ENCODE measurements around the gene SPATS2. TPM values are rescaled to one million over a fixed set of nuclear protein-coding genes. Genes with fewer than 3 reads are reported as not detected.
A peak's percentile ranks its signal among the peaks of the same experiment; 100 is the strongest.

SPATS2 gene
- total and polyA plus RNA-seq, 10 of the 15 experiments (the other 5 are each of a cell fraction or from before 2014, with no cell fraction given): 9.0 to 54.2 (median 27.5) TPM

- FAIRE-seq (no peak), ATAC-seq (no peak), DNase-seq (ENCODE audit: low read depth, low spot score) (no peak)
- Histone ChIP-seq H4K20me1 (ENCODE audit: control insufficient read depth, insufficient read depth) (no peaks in the 10 kb centered on the region), H3K27me3 (replicated peaks in 1 of 2; ENCODE audit: control insufficient read depth in 2 of 2, insufficient read depth in 2 of 2, low read length in 1 of 2) (no peaks in the 10 kb centered on the region), H3K9ac (ENCODE audit: control insufficient read depth, insufficient read depth, low read length) (peak overlapping the region; percentile 97), H3K9me3 (replicated peaks; ENCODE audit: control insufficient read depth, insufficient read depth, low read length) (no peaks in the 10 kb centered on the region), H2AFZ (ENCODE audit: control insufficient read depth, low read depth, low read length) (no peak overlapping the region; the same call in 1 of the 2 replicates), H3K36me3 (ENCODE audit: control insufficient read depth in 2 of 2, insufficient read depth in 2 of 2, low read length in 1 of 2) (peaks cover 0 to 5% of the 10 kb centered on the region in 2 experiments; a peak in 1 of 4 replicates), H3K4me1 (ENCODE audit: control insufficient read depth, insufficient read depth, low read length) (peaks cover 16% of the 10 kb centered on the region), H3K79me2 (ENCODE audit: control insufficient read depth, insufficient read depth, low read length) (peaks cover 72% of the 10 kb centered on the region), H3K27ac (ENCODE audit: control insufficient read depth, insufficient read depth) (peak overlapping the region; percentile 97), H3K4me2 (ENCODE audit: control insufficient read depth, insufficient read depth) (peak overlapping the region; percentile 97), H3K4me3 (peak overlapping the region; percentile 89)
- no peak for TF ChIP-seq ZBTB40 (IDR thresholded peaks at IDR 0.05; ENCODE audit: borderline replicate concordance)
- TF ChIP-seq BRCA1 (IDR thresholded peaks at IDR 0.05; ENCODE audit: low read depth, low read length): no peak
- TF ChIP-seq STAT3 (IDR thresholded peaks at IDR 0.05; ENCODE audit: low read depth, low read length): no peak
- TF ChIP-seq GABPA (IDR thresholded peaks at IDR 0.05; ENCODE audit: low read depth): no peak
- TF ChIP-seq CREM (IDR thresholded peaks at IDR 0.05; ENCODE audit: low read depth): no peak
- no peak for TF ChIP-seq TCF3 (IDR thresholded peaks at IDR 0.05; ENCODE audit: borderline replicate concordance, insufficient read depth, low read depth, low read length)
- TF ChIP-seq ASH2L (IDR thresholded peaks at IDR 0.05; ENCODE audit: borderline replicate concordance, low read depth): no peak
- no peak for TF ChIP-seq KAT2A (conservative IDR thresholded peaks at IDR 0.05; ENCODE audit: control insufficient read depth, low read depth, low read length)
- no peak for TF ChIP-seq ZNF24 (IDR thresholded peaks at IDR 0.05)
- no peak for TF ChIP-seq MYC (IDR thresholded peaks at IDR 0.05; ENCODE audit: insufficient read depth, insufficient read length, insufficient replicate concordance, low read length, severe bottlenecking)
- TF ChIP-seq USF2 (IDR thresholded peaks at IDR 0.05; ENCODE audit: borderline replicate concordance, low read depth, low read length): no peak
- TF ChIP-seq POLR2A (IDR thresholded peaks at IDR 0.05; ENCODE audit: low read depth, low read length): no peak
- CTCF ChIA-PET: interaction anchor here (0.7 to 18.7 kb wide), 7 partner anchors 9 to 257 kb away, joined by 3 to 712 read pairs (median 3); no protein-coding TSS in a partner anchor
- SMC1A ChIA-PET (ENCODE audit: uncharacterized antibody, unreplicated experiment): interaction anchor here (0.7 to 25.7 kb wide), 7 partner anchors 10 to 250 kb away, joined by 3 to 740 read pairs (median 12); no protein-coding TSS in a partner anchor
- RAD21 ChIA-PET (ENCODE audit: unreplicated experiment): interaction anchor here (0.6 to 5.5 kb wide), 6 partner anchors 9 to 337 kb away, joined by 3 to 33 read pairs (median 17); no protein-coding TSS in a partner anchor
- POLR2A ChIA-PET: interaction anchor here (0.6 to 3.3 kb wide), 8 partner anchors 9 to 1263 kb away, joined by 3 to 30 read pairs (median 4); no protein-coding TSS in a partner anchor
- no TSS peak for BruUV-seq (replicated peaks)
- in situ Hi-C loops (cut with MboI): no loop called here
- intact Hi-C loops (cut with micrococcal nuclease; ENCODE audit: unreplicated experiment): loop anchor here (5.0 kb wide), 1 partner anchor 339 kb away; the partner anchor contains the start of gene FMNL3
- 0% methylated on average over 3 of the region's 3 CpGs for WGBS (ENCODE audit: insufficient coverage, insufficient replicate concordance, low lambda C conversion rate, missing lambda C conversion rate)
Measured at GRCh38 chr12:49368240-49368600, 958 bp downstream of the SPATS2 start.
